HG03103 (cell line): ENCODE data around the gene KCTD6.
A peak's percentile ranks its signal among the peaks of the same experiment; 100 is the strongest.

Source experiments
- ATAC-seq: cut with Tn5 transposase; IDR thresholded peaks from one replicate; pipeline ENCODE4 v1.9.1; 2021; ENCODE audit warnings: low read depth; ENCODE audit not compliant: unreplicated experiment

KCTD6 gene

DNA sequence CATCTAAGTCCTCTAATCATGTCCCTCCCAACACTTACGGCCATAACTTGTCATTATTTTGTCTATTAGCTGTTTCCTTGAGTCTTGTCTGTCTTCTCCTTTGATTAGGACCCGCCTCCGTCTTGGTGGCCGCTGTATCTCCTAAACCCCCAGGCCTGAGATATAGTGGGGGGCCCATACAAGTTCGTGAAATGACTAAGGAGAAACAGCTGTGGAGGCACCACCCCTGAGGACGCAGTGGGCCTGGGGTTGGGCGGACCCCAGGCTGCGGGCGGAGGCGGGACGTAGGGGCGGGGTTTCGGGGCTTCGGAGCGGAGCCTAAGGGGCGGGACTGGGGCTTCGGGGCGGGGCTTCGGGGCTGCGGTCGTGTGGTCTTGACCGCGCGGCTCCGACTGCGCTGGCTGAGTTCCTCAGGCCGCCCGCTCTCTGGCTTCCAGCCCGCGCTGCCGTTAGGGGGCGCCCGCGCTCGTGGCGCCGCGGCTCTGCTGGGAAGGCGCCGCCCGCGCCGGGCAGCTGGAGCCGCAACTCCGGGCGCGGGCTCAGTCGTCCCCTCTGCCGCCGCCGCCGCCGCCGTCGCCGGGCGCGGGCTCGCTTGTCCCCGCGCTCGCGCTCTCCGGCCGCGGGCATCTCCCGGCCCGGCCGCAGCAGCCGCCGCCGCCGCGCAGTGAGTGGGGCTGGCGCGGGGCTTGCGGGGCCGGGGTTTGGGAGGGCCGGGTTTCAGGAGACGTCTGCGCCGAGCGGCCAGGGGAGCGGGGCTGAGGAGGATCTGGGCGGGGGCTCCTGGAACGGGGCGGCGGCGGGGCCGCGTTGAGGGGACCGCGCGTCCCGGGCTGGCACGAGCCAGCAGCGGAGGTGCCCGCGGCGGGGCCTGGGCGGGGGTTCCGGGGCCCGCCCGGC lies at the start of gene KCTD6:
Gene KCTD6 (plus strand): TSS at position 591 of the 897 bp plus-strand sequence. CDS start 6,660 bp downstream, outside the sequence.
- ATAC-seq, result peak; percentile 88

DNA sequence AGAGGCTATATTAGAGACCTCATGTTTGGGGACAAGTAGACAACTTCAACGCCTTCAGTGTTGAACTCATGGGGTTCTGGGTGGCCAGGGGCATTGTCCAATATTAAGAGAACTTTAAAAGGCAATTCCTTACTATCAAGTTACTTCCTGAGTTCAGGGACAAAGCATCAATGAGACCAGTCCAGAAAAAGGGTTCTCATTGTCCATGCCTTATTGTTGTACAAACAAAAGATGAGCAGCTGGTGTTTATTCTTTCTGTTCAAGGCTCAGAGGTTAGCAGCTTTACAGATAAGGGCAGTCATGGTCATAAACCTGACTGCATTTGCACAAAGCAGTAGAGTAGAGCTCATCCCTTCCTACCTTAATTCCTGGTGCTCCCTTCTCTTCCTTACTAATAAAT lies 39.7 kb upstream of the KCTD6 start:
- ATAC-seq, result no peak

DNA sequence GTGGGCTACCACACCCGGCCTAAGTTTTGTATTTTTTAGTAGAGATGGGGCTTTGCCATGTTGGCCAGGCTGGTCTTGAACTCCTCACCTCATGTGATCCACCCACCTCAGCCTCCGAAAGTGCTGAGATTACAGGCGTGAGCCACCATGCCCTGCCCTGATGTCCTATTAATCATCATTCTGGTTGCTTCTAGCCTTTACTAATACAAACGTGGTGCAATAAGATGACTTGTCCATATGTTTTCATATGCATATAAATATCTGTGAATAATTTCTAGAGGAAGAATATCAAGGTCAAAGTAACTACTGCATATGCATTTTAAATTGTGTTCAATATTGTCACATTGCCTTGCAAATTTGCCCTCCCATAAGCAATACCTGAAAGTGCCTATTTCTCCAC lies 32.7 kb upstream of the KCTD6 start:
- no peak for ATAC-seq

DNA sequence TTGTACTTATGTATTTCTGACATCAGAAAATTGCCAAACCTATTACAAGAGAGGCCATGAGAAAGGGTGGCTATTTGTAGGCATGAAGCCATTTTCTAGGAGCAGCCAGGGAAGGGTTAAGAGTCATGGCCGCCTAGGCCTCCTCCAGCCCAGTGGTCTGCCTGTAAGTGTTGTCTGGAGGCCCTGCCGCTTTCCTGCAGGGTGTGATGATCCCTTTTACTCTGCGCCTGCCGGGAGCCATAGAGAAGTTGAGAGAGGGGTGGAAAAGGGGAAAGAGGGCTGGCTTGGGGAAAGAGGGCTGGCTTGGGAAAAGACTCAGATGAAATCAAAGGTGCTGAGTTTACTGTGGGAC lies 29.1 kb upstream of the KCTD6 start:
- ATAC-seq, result no peak

DNA sequence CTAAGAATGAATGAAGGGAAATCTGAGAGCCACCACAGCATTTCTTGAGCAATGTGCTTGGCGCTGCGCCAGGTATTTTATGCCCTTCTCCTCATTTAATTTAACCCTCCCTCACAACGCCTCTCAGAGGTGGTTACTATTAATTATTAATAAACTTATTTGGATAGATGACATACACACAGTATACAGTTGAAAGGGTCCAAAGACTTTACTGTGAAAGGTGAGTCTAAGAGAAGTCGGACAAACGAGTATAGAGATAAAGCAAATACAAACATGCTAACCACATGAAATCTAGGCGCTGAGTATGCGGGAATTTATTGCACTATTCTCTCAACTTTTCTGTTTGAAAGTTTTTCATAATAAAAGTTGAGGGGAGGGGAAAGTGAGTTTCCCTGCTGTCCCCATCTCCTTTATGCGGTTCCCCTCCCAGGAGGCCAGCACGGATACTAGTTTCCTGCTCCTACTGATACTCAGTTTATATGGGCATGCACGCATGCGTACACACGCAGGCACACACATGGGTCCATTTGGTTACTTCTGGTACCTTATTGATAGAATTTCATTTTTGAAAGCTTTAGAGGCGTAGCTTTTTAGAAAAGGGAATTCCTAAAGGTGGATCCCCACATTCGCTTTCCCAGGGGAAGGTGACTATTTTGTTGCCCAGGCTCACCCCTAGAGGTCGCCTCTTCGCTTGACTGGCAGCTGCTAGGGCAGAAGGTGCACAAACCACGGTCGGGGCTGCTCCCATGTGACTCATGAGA lies 28.5 kb upstream of the KCTD6 start:
- peak; percentile 88 for ATAC-seq

DNA sequence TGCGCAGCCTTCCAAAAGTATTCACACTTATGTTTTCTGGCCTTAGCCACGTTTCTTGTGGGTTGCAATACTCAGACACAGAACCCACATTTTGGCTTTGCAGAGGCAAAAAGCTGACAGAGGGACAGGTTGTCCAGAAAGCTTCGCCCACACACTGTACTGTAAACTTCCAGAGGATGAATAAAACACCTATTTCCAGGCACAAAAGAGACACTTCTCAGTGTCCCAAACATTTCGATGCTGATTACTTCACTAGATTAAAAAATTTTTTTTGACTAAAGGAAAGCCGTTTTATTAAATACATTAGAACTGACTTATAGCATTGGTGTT lies 28.0 kb upstream of the KCTD6 start:
- no peak for ATAC-seq

DNA sequence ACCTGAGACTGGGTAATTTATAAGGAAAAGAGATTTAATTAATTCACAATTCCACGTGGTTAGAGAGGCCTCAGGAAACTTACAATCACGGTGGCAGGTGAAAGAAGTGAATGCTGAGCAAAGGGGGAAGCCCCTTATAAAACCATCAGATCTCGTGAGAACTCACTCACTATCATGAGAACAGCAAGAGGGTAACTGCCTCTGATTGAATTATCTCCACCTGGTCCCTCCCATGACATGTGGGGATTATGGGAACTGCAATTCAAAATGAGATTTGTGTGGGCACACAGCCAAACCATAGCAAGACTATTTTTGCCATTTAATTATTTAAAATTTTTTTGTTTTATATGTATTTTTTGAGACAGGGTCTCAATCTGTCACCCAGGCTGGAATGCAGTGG lies 27.0 kb upstream of the KCTD6 start:
- no peak for ATAC-seq

DNA sequence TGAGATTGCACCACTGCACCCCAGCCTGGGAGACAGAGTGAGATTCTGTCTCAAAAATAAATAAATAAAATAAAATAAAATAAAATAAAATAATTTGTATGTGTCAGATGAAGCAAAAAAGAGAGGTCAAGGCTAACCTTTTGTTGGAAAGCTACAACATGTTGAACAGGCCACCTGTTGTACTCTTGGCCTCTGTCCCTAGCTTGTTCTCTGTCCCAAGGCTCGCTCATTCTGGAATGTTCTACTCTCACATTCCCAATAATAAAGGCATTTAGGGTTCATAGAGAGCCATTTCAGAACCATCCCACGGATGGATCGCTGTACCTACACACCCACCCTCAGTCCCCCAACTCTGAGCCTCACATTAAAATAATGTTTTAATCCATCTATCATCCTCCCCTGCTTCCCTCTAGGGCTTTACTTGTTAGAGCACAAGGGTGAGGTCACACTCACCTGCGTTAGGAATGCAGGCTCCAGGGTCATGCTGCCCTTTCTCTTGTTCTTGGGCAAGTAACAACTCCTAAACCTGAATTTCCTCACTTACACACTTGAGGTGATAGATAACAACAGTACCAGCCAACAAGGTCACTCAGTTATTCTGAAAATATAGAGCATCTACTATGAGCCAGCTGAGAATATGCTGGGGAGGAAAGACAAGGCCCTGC lies 24.9 kb upstream of the KCTD6 start:
- no peak for ATAC-seq

DNA sequence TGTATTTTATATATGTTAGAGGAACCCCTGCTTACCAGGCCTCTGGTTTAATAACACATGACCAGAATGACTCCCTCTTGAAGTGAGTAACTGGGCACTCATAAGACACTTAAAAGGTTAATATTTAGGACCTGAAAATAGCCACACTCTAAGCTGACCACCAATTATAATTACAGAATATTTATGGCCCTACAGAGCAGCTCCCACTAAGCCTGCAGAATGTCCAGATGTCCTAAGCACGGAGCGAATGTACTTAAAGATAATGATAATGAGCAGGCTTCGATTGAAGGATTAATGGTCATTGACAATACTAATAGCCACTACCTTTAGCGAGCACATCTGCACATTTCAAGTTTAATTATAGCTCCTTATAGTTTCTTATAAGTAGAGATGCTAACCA lies 22.8 kb upstream of the KCTD6 start:
- no peak for ATAC-seq

DNA sequence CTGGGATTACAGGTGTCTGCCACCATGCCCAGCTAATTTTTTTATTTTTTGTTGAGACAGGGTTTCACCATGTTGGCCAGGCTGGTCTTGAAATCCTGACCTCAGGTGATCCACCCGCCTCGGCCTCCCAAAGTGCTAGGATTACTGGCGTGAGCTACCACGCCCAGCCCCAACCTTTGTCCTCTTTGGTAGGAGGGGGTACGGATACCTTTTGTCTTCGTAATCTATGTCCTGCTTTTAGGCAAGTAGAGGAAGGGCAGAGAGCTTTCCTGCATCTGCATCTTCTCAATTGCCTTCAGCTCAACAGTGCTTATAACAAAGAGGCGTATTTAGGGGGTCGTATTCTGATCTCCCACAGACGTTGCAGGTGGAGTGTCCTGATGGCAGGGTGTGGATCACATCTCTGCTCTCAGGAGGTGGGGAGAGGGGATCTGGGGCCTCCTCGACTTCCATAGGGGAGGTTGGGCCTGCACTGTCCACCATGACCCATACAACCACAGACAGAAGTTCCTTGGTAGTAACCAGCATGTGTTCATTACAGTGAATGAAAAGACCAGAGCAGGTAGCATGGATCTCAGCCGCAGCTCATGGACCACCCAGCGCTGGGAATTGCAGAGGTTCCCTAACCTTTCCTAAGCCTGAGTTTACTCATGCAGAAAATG lies 21.4 kb upstream of the KCTD6 start:
- ATAC-seq, result no peak

DNA sequence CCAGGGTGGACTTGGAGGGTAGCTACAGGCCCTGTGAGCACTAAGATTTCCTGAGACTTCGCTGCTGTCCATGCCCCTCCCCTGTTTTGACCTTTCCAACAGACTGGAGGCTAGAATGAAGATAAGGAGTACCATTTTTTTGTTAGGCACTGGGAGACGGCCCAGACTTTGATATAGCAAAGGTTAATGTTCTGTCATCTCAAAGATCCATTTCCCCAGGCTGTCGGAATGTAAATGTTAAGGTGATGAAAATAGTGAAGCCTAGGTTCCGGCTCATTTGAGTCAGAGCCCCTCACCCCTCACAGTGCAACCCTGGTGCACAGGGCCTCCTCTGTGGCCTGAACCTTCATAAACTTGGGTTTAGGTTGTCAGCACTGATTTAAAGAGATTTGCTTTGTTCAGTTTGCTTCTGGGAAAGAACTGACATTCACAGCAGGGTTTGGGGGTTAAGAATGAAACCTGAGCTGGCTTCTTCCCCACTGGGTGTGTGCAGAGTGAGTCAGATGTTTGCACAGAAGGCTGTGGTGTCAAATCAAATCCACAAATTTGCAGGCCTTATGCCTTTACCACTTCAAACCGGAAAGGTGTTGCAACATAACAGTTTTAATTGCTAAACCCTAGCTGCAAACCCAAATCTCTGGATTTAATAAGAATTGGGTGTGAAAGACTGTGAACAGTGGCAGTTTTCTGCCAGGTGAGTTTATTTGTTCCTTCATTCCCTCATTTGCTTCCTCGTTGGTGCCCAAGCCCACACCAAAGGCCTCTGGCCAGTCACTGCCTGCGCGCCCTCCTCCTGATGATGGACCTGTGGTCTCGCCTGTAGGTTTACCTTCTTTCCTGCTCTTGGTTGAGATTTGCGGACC lies 20.6 kb upstream of the KCTD6 start:
- ATAC-seq, result no peak

DNA sequence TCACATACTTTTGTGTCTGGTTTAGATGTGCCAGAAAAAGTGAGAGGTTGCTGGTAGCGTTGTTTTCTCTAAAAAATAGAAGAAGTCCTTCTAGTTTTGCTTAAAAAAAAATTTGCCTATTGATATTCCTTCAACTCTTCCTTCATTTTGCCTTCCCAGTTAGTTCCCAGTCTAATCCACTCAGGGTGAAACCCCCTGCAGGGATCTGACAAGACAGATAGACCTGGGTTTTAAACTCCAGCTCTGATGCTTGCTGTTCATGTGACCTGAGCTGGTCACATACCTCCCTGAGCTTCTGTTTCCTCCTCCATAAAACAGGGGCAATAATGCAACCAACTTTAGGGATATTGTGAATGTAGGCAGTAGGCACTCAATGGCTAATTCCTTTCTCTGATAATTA lies 18.6 kb upstream of the KCTD6 start:
- ATAC-seq, result no peak

DNA sequence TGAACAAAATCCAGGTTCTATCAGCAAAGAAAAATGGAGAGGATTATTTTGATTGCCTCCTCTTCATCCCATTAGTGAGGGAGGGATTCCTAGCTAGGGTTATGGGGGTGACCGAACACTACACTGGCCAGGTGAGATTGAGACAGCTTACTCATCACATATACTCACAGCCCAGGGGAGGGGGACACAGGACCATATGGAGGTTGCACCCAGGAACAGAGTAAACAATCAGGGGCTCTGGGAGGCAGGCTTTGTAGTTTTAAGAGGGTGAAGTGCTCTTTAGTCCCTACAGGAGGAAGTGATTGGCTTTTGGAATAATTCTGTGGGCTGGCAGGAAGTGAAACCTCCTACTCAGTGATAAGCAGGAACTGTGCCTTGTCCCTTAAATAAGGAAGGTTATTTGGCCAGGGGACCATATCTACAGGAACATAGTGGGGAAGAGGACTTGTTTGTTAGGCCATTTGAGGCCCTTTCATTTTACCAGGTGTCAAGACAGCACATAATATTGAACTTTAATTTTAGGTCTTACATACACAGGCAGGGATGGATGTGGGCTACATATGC lies 17.5 kb upstream of the KCTD6 start:
- ATAC-seq, result no peak

DNA sequence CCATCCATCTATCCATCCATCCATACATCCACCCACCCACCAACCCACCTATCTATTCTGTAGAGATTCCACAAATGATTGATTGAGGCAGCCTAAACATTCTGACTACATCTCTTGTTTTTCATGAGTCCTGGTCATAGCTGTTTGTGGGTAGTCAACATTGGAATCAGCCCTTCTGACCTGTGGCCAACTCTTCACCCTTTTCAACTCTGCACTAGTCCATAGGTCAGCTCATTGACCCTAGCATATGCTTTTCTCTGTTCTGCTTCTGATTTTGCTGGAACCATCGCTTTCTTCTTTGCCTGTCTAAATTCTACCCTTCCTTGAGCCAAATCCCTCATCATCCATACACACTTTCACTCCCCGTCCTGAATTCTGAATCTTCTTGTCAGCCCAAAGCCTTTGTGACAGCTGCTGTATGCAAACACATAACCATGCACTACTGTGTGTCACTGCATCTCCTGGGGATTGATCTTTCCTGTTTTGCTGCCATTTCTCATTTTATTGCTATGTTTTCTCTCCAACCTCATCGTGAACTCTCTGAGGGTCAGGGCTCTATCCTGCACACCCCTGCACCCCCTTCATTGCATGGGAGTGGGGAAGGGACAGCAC lies 16.8 kb upstream of the KCTD6 start:
- no peak for ATAC-seq

DNA sequence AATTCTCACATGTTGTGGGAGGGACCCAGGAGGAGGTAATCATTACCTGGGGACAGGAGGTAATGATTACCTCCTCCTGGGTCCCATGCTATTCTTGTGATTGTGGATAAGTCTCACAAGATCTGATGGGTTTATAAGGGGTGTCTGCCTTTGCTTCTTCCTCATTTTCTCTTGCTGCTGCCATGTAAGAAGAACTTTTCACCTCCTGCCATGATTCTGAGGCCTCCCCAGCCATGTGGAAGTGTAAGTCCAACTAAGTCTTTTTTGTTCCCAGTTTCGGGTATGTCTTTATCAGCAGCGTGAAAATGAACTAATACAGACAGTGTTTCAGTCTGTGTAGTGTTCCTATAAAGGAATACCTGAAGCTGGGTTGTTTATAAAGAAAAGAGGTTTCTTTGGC lies 13.1 kb upstream of the KCTD6 start:
- ATAC-seq, result no peak

DNA sequence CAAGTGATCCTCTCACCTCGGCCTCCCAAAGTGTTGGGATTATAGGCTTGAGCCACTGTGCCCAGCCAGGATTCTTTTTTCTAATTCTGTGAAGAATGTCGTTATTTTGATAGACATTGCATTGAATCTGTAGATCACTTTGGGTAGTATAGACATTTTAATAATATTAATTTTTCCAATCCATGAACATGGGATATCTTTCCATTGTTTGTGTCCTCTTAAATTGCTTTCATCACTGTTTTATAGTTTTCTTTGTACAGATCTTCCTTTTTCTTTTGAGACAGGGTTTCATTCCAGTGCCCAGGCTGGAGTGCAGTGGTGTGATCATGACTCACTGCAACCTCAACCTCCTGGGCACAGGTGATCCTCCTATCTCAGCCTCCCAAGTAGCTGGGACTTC lies 11.6 kb upstream of the KCTD6 start:
- no peak for ATAC-seq

DNA sequence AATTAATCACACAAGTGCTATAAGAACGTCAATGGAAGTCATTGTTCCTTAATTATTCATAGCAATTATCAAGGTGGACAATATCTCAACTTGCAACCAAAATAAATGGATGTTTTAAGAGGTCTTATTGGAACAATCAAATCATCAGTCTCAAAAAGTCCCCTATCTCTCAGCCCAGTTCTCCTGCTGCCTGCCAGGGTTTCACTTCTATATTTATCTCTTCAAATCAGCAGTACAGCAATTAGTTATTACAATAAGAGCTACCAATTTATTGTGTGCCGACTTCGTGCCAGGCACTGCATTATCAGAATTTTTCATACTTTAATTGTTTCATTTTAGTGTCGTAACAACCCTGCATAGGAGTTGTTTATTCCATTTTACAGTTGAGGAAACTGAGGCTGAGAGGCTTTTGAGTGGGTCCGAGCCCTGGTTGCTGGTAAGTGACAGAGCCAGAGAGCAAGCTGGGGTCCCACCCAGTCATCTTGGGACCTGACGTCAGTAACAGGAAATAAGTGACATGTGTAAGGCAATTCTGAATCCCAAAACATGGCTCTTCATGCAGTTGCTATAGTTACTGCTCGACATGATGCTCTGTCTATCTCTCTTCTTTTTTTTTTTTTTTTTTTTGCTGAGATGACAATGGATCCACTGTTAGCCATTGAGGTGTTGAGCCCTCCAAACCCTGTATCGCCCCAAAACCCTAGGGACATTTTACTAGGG lies 8.8 kb upstream of the KCTD6 start:
- no peak for ATAC-seq

DNA sequence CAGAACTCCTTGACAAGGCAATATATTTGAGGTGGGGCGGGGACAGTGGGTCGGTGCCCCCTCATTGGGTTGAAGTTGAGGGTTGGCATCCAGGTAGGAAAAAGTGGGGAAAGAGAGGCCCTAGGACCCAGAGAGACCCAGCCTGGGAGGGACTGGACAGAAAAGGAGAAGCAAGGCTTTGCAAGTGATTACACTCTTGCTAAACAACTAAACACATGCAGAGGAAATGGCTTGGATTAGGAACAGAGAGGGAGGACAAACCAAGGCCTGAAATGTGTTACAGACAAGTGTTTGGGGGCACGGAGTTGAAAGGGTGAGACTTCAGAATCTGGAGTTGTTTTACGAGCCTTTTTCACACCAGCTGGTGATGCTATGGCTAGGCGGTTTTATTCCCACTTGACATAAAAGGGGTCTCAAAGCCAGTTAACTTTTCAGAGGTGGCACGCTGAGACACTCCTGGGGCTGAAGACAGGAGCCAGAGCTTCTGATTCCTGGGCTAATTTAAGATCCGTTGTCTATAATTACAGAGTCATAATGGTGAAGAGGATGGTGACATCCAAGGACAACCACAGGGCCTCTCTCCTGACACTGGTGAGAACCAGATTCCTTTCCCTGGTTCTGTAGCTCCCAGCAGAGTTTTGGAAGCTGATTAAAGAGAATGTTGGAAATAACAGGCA lies 7.7 kb upstream of the KCTD6 start:
- ATAC-seq, result no peak
